GM12874 (cell line): Measurements from ENCODE around the gene TTLL12.

Source experiments
- CTCF ChIP-seq: IDR thresholded peaks from 2 replicates; pipeline ENCODE4 v1.5.1; 2011; ENCODE audit warnings: low read depth, mild to moderate bottlenecking, control low read depth, low read length, moderate library complexity; ENCODE audit not compliant: insufficient read depth

Gene TTLL12

GRCh38 chr22:43135565-43135964 is 51.4 kb downstream of the TTLL12 start:
- TF ChIP-seq CTCF: no peak

GRCh38 chr22:43134553-43134952 is 52.4 kb downstream of the TTLL12 start:
- TF ChIP-seq CTCF: no peak

- no peak for TF ChIP-seq CTCF
These were observed 53.5 kb downstream of the TTLL12 start for GRCh38 chr22:43133401-43133800.

GRCh38 chr22:43131773-43132501 is 55.0 kb downstream of the TTLL12 start:
- TF ChIP-seq CTCF: no peak

- no peak for TF ChIP-seq CTCF
These were observed 57.2 kb downstream of the TTLL12 start for GRCh38 chr22:43129426-43130425.

- no peak for TF ChIP-seq CTCF
These were observed 58.0 kb downstream of the TTLL12 start for GRCh38 chr22:43128928-43129424.

- no peak for TF ChIP-seq CTCF
These were observed 58.8 kb downstream of the TTLL12 start for GRCh38 chr22:43128116-43128515.
